ENCODE measurements around the gene RGL1. TPM values are rescaled to one million over a fixed set of nuclear protein-coding genes. Genes with fewer than 3 reads are reported as not detected.

Gene RGL1
- total and polyA plus RNA-seq, 9 of the 15 experiments (the other 6 are each of a cell fraction or from before 2014, with no cell fraction given): under 0.01 to 0.07 (median 0.04) TPM

DNA sequence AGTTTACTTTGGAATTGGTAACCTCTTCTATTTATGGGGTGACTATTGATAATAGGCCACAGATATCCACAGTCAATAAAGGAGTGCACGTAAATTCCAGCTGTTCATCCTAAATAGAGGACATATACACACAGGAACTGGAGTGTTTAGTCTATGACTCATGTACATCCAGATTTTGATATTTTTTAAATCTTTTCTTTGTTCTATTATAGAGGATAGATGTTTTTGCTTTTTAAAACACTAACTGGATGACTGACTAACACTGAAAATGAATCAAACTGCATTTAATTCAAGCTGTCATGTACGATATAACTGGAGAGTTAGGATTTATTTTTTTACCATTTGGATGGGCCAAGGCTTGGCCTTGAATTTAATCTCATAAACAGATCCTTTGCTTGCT is 45.9 kb downstream of the RGL1 start (continued):
- TF ChIP-seq, protein P1, sequence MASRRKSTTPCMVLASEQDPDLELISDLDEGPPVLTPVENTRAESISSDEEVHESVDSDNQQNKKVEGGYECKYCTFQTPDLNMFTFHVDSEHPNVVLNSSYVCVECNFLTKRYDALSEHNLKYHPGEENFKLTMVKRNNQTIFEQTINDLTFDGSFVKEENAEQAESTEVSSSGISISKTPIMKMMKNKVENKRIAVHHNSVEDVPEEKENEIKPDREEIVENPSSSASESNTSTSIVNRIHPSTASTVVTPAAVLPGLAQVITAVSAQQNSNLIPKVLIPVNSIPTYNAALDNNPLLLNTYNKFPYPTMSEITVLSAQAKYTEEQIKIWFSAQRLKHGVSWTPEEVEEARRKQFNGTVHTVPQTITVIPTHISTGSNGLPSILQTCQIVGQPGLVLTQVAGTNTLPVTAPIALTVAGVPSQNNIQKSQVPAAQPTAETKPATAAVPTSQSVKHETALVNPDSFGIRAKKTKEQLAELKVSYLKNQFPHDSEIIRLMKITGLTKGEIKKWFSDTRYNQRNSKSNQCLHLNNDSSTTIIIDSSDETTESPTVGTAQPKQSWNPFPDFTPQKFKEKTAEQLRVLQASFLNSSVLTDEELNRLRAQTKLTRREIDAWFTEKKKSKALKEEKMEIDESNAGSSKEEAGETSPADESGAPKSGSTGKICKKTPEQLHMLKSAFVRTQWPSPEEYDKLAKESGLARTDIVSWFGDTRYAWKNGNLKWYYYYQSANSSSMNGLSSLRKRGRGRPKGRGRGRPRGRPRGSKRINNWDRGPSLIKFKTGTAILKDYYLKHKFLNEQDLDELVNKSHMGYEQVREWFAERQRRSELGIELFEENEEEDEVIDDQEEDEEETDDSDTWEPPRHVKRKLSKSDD (conservative IDR thresholded peaks at IDR 0.05; ENCODE audit: low read length): no peak
- TF ChIP-seq ZNF212 (CRISPR knock-in tag; IDR thresholded peaks at IDR 0.05): no peak
- no peak for TF ChIP-seq TFAM (CRISPR knock-in tag; conservative IDR thresholded peaks at IDR 0.05)
- TF ChIP-seq MEF2A (IDR thresholded peaks at IDR 0.05; ENCODE audit: control insufficient read depth, low read depth, low read length): no peak
- TF ChIP-seq ZKSCAN1 (IDR thresholded peaks at IDR 0.05; ENCODE audit: low read depth, low read length): no peak
- no peak for TF ChIP-seq KDM5B (IDR thresholded peaks at IDR 0.05; ENCODE audit: insufficient replicate concordance, low read depth, low read length)
- no peak for TF ChIP-seq CBFA2T3 (IDR thresholded peaks at IDR 0.05)
- TF ChIP-seq, protein P2, sequence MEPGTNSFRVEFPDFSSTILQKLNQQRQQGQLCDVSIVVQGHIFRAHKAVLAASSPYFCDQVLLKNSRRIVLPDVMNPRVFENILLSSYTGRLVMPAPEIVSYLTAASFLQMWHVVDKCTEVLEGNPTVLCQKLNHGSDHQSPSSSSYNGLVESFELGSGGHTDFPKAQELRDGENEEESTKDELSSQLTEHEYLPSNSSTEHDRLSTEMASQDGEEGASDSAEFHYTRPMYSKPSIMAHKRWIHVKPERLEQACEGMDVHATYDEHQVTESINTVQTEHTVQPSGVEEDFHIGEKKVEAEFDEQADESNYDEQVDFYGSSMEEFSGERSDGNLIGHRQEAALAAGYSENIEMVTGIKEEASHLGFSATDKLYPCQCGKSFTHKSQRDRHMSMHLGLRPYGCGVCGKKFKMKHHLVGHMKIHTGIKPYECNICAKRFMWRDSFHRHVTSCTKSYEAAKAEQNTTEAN (CRISPR knock-in tag; IDR thresholded peaks at IDR 0.05): no peak
- no peak for TF ChIP-seq NFXL1 (CRISPR knock-in tag; IDR thresholded peaks at IDR 0.05)
- TF ChIP-seq, protein P3, sequence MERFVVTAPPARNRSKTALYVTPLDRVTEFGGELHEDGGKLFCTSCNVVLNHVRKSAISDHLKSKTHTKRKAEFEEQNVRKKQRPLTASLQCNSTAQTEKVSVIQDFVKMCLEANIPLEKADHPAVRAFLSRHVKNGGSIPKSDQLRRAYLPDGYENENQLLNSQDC (CRISPR knock-in tag; IDR thresholded peaks at IDR 0.05): no peak
- TF ChIP-seq U2AF1 (optimal IDR thresholded peaks at IDR 0.05; ENCODE audit: low read depth, low read length): no peak
- no peak for TF ChIP-seq NR2C2 (CRISPR knock-in tag; IDR thresholded peaks at IDR 0.05)
- TF ChIP-seq NR2C2 (tag; IDR thresholded peaks at IDR 0.05): no peak
- TF ChIP-seq, protein P4, sequence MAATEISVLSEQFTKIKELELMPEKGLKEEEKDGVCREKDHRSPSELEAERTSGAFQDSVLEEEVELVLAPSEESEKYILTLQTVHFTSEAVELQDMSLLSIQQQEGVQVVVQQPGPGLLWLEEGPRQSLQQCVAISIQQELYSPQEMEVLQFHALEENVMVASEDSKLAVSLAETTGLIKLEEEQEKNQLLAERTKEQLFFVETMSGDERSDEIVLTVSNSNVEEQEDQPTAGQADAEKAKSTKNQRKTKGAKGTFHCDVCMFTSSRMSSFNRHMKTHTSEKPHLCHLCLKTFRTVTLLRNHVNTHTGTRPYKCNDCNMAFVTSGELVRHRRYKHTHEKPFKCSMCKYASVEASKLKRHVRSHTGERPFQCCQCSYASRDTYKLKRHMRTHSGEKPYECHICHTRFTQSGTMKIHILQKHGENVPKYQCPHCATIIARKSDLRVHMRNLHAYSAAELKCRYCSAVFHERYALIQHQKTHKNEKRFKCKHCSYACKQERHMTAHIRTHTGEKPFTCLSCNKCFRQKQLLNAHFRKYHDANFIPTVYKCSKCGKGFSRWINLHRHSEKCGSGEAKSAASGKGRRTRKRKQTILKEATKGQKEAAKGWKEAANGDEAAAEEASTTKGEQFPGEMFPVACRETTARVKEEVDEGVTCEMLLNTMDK (IDR thresholded peaks at IDR 0.05; ENCODE audit: borderline replicate concordance, insufficient read depth, low read depth, low read length, poor library complexity, severe bottlenecking): no peak

Measured in K562 (cell line).